HepG2 (cell line): ENCODE measurements around the gene HDHD3. TPM values are rescaled to one million over a fixed set of nuclear protein-coding genes. Genes with fewer than 3 reads are reported as not detected.
A peak's percentile ranks its signal among the peaks of the same experiment; 100 is the strongest.

Source experiments
- ATAC-seq: fragments of 200-7000 bp; cut with Tn5 transposase; 3 replicates; pipeline ENCODE4 v1.9.1; 2020; ENCODE audit warnings: mild to moderate bottlenecking, moderate library complexity
- BruUV-seq: library from RNA; stranded (reverse); fragments of 400-500 nt; replicated peaks from 2 replicates; lab custom pipeline; 2021; lab: Mats Ljungman, UMichigan
- CTCF ChIA-PET: fragments of 300-600 bp; formaldehyde crosslinking; extraction: SDS; loops from one replicate; lab custom pipeline; 2021; ENCODE audit warnings: low total read pairs, inconsistent platforms, low intra/inter-chr PET ratio; lab: Yijun Ruan, JAX
- POLR2A ChIA-PET: fragments of 350-600 bp; sonication (Branson Sonifier 250); formaldehyde crosslinking; loops from one replicate; lab custom pipeline; 2020; ENCODE audit warnings: antibody characterized with exemption, inconsistent platforms; lab: Yijun Ruan, JAX
- DNase-seq: peaks from one replicate; pipeline ENCODE4 v3.0.0-alpha.2; 2015; ENCODE audit warnings: low spot score
- FAIRE-seq: peaks from 3 replicates; lab custom pipeline; 2011; peaks lifted over from hg19 to GRCh38; lab: Jason Lieb, UNC
- H2AFZ ChIP-seq: one replicate; pipeline ENCODE4 v1.6.1; 2011; ENCODE audit warnings: low read length, inconsistent platforms
- H3K27ac ChIP-seq: fragments of 300-600 bp; 3 replicates; pipeline ENCODE4 v1.8.0; 2011; ENCODE audit warnings: mixed run types, mild to moderate bottlenecking, mixed read lengths, low read length, inconsistent platforms; ENCODE audit not compliant: insufficient read depth; ENCODE audit errors: extremely low read length
- H3K27me3 ChIP-seq, 2 experiments: fragments of 200-600 bp in 1 of 2; 2 replicates in 1 of 2; 3 replicates in 1 of 2; pipeline versions ENCODE4 v1.6.0 to v1.8.0; 2011; ENCODE audit warnings: low read length in 2 of 2, mild to moderate bottlenecking in 2 of 2, moderate library complexity in 2 of 2, inconsistent platforms in 1 of 2; ENCODE audit not compliant: insufficient read depth in 2 of 2, control insufficient read depth in 1 of 2
- H3K36me3 ChIP-seq, 2 experiments: fragments of 200-600 bp in 1 of 2; replicated peaks in 1 of 2; 2 replicates in 1 of 2; 3 replicates in 1 of 2; pipeline versions ENCODE4 v1.5.1 to v1.8.0; 2011; ENCODE audit warnings: low read length in 2 of 2, inconsistent platforms in 1 of 2; ENCODE audit not compliant: insufficient read depth in 2 of 2, control insufficient read depth in 1 of 2
- H3K4me1 ChIP-seq: 2 replicates; pipeline ENCODE4 v1.5.1; 2012; ENCODE audit warnings: low read length, inconsistent platforms; ENCODE audit not compliant: insufficient read depth
- H3K4me2 ChIP-seq: 2 replicates; pipeline ENCODE4 v1.6.0; 2011; ENCODE audit warnings: low read depth, low read length, inconsistent platforms
- H3K4me3 ChIP-seq, 3 experiments: fragments of 200-600 bp in 1 of 3; sonication (generic), shearing (Covaris generic) in 1 of 3; replicated peaks in 1 of 3; 2 replicates each; pipeline ENCODE4 v1.5.1; 2011 to 2016; ENCODE audit warnings: low read length in 3 of 3, inconsistent platforms in 2 of 3, low read depth in 2 of 3, mild to moderate bottlenecking in 2 of 3, control low read depth in 1 of 3, mixed read lengths in 1 of 3; ENCODE audit not compliant: insufficient read depth in 1 of 3
- H3K79me2 ChIP-seq: one replicate; pipeline ENCODE4 v1.6.1; 2011; ENCODE audit warnings: low read length, inconsistent platforms; ENCODE audit not compliant: insufficient read depth
- H3K9ac ChIP-seq: 2 replicates; pipeline ENCODE4 v1.6.0; 2011; ENCODE audit warnings: mild to moderate bottlenecking, low read depth, low read length, inconsistent platforms; ENCODE audit not compliant: insufficient read depth
- H3K9me3 ChIP-seq: 2 replicates; pipeline ENCODE4 v1.5.1; 2012; ENCODE audit warnings: mild to moderate bottlenecking, low read length
- H4K20me1 ChIP-seq: 2 replicates; pipeline ENCODE4 v1.6.0; 2011; ENCODE audit warnings: inconsistent platforms, mild to moderate bottlenecking, low read length, moderate library complexity; ENCODE audit not compliant: insufficient read depth
- NFE2L2 ChIP-seq: fragments of 150-350 bp; IDR thresholded peaks from 2 replicates; pipeline ENCODE4 v1.6.1; 2014; ENCODE audit warnings: low read length
- TCF7L2 ChIP-seq: IDR thresholded peaks from 2 replicates; pipeline ENCODE4 v1.6.1; 2011; ENCODE audit warnings: mild to moderate bottlenecking, low read depth, low read length, moderate library complexity
- ZSCAN21 ChIP-seq: sonication (generic); formaldehyde crosslinking; IDR thresholded peaks from 2 replicates; pipeline ENCODE4 v1.8.0; 2022; ENCODE audit warnings: mild to moderate bottlenecking, missing genetic modification reagents, moderate library complexity, borderline replicate concordance
- WGBS: methylation state at CpG from one replicate; pipeline ENCODE4 v1.1.6; 2017; ENCODE audit warnings: low lambda C conversion rate; 5-methylcytosine and 5-hydroxymethylcytosine counted together
- in situ Hi-C: cut with HindIII; loops from 2 replicates; pipeline ENCODE4 v1.10.0; 2017; ENCODE audit warnings: low pct_unique_long_range_greater_than_20kb; ENCODE audit not compliant: extremely low pct_ligation_motif_present
- intact Hi-C: fragments of 100-400 bp; cut with micrococcal nuclease; formaldehyde crosslinking; loops from one replicate; pipeline ENCODE4 v1.10.0; 2022; ENCODE audit not compliant: unreplicated experiment
- polyA plus RNA-seq, 8 experiments: library from polyadenylated mRNA; depleted of rRNA in 3 of 8; stranded (reverse) in 7 of 8; unstranded in 1 of 8; fragments of >200 nt; fragmentation: Illumina TruSeq in 4 of 8; extraction: Trizol in 4 of 8; gene quantifications; 2 replicates each; pipeline versions ENCODE4 v1.2.1 to v1.2.3, GENCODE V29; 2011 to 2016; ENCODE audit warnings: low read depth in 4 of 8, missing spikeins in 1 of 8, mixed read lengths in 1 of 8; ENCODE audit not compliant: insufficient read depth in 1 of 8
- total RNA-seq, 5 experiments: library from RNA; depleted of rRNA; stranded (reverse); fragments of >200 nt; fragmentation: Illumina TruSeq; extraction: Trizol; gene quantifications; 2 replicates each; pipeline ENCODE4 v1.2.3, GENCODE V29; 2016; ENCODE audit warnings: low read depth in 1 of 5
- TF ChIP-seq, protein P1 (sequence below): sonication (generic); formaldehyde crosslinking; conservative IDR thresholded peaks from 2 replicates; pipeline ENCODE4 v1.4.0; 2020; ENCODE audit warnings: mild to moderate bottlenecking, missing genetic modification reagents, moderate library complexity
- TF ChIP-seq, protein P2 (sequence below): sonication (generic); formaldehyde crosslinking; IDR thresholded peaks from 2 replicates; pipeline ENCODE4 v1.9.0; 2021; ENCODE audit warnings: mild to moderate bottlenecking, missing genetic modification reagents

The HDHD3 gene
- total and polyA plus RNA-seq, 2 of the 13 experiments (the other 11 are each of a cell fraction or from before 2014, with no cell fraction given): 23.1 to 38.5 TPM

DNA sequence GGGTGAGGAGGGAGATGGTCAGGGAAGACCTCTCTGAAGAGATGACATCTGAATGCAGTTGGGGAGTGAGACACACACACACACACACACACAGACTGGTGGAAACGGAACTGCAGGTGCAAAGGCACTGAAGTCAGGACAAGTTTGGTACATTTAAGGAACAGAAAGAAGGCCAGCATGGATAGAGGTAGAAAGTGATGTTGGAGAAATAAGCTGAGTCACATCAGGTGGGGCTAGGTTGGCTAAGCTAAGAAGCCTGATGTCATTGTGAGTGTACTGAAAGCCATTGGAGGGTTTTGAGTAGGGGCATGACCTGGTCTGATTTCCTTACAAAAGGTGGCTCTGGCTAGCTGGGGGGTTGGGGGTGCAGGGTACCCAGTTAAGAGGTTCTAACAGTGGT, 24.4 kb downstream of the HDHD3 start:
- H3K36me3 ChIP-seq: no peaks in the 10 kb centered on the region
- POLR2A ChIA-PET: interaction anchor here (0.7 to 1.5 kb wide), 3 partner anchors 12 to 57 kb away, joined by 4 read pairs; partner anchors contain the start of genes C9orf43, POLE3 and WDR31
- in situ Hi-C loops: loop anchor here (5.0 kb wide), 1 partner anchor 50 kb away; the partner anchor contains the start of gene ALAD
- no peaks in the 10 kb centered on the region for H3K9me3 ChIP-seq
- H3K27me3 ChIP-seq: peaks cover 0 to 24% of the 10 kb centered on the region in 2 experiments; a peak in 3 of 5 replicates
- peaks cover 35% of the 10 kb centered on the region for H3K4me1 ChIP-seq
- intact Hi-C loops: no loop called here
- no peak overlapping the region for H3K9ac ChIP-seq
- no TSS peak for BruUV-seq
- no peak for DNase-seq
- no peaks in the 10 kb centered on the region for H3K79me2 ChIP-seq
- H2AFZ ChIP-seq: no peak overlapping the region
- no peak for FAIRE-seq
- H3K4me3 ChIP-seq: no peak overlapping the region
- H3K27ac ChIP-seq: no peak overlapping the region
- ATAC-seq: no peak; the same call in 2 of the 3 replicates
- 4% methylated on average over 1 of the region's 1 CpG for WGBS
- TF ChIP-seq, protein P1, sequence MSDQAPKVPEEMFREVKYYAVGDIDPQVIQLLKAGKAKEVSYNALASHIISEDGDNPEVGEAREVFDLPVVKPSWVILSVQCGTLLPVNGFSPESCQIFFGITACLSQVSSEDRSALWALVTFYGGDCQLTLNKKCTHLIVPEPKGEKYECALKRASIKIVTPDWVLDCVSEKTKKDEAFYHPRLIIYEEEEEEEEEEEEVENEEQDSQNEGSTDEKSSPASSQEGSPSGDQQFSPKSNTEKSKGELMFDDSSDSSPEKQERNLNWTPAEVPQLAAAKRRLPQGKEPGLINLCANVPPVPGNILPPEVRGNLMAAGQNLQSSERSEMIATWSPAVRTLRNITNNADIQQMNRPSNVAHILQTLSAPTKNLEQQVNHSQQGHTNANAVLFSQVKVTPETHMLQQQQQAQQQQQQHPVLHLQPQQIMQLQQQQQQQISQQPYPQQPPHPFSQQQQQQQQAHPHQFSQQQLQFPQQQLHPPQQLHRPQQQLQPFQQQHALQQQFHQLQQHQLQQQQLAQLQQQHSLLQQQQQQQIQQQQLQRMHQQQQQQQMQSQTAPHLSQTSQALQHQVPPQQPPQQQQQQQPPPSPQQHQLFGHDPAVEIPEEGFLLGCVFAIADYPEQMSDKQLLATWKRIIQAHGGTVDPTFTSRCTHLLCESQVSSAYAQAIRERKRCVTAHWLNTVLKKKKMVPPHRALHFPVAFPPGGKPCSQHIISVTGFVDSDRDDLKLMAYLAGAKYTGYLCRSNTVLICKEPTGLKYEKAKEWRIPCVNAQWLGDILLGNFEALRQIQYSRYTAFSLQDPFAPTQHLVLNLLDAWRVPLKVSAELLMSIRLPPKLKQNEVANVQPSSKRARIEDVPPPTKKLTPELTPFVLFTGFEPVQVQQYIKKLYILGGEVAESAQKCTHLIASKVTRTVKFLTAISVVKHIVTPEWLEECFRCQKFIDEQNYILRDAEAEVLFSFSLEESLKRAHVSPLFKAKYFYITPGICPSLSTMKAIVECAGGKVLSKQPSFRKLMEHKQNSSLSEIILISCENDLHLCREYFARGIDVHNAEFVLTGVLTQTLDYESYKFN (CRISPR knock-in tag): 0 out of 2 replicates have a peak, but pooled peaks have one; percentile 7
- TF ChIP-seq NFE2L2: peak; percentile 71; the same call in 1 of the 2 replicates
- TF ChIP-seq, protein P2, sequence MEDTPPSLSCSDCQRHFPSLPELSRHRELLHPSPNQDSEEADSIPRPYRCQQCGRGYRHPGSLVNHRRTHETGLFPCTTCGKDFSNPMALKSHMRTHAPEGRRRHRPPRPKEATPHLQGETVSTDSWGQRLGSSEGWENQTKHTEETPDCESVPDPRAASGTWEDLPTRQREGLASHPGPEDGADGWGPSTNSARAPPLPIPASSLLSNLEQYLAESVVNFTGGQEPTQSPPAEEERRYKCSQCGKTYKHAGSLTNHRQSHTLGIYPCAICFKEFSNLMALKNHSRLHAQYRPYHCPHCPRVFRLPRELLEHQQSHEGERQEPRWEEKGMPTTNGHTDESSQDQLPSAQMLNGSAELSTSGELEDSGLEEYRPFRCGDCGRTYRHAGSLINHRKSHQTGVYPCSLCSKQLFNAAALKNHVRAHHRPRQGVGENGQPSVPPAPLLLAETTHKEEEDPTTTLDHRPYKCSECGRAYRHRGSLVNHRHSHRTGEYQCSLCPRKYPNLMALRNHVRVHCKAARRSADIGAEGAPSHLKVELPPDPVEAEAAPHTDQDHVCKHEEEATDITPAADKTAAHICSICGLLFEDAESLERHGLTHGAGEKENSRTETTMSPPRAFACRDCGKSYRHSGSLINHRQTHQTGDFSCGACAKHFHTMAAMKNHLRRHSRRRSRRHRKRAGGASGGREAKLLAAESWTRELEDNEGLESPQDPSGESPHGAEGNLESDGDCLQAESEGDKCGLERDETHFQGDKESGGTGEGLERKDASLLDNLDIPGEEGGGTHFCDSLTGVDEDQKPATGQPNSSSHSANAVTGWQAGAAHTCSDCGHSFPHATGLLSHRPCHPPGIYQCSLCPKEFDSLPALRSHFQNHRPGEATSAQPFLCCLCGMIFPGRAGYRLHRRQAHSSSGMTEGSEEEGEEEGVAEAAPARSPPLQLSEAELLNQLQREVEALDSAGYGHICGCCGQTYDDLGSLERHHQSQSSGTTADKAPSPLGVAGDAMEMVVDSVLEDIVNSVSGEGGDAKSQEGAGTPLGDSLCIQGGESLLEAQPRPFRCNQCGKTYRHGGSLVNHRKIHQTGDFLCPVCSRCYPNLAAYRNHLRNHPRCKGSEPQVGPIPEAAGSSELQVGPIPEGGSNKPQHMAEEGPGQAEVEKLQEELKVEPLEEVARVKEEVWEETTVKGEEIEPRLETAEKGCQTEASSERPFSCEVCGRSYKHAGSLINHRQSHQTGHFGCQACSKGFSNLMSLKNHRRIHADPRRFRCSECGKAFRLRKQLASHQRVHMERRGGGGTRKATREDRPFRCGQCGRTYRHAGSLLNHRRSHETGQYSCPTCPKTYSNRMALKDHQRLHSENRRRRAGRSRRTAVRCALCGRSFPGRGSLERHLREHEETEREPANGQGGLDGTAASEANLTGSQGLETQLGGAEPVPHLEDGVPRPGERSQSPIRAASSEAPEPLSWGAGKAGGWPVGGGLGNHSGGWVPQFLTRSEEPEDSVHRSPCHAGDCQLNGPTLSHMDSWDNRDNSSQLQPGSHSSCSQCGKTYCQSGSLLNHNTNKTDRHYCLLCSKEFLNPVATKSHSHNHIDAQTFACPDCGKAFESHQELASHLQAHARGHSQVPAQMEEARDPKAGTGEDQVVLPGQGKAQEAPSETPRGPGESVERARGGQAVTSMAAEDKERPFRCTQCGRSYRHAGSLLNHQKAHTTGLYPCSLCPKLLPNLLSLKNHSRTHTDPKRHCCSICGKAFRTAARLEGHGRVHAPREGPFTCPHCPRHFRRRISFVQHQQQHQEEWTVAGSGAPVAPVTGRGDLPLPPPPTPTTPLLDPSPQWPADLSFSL: 0 out of 2 replicates have a peak, but pooled peaks have one; percentile 17
- TF ChIP-seq ZSCAN21 (CRISPR knock-in tag): no peak
- TF ChIP-seq TCF7L2: no peak
- CTCF ChIA-PET: no interaction called here
- H4K20me1 ChIP-seq: no peaks in the 10 kb centered on the region
- peak overlapping the region; percentile 25; the same call in 1 of the 2 replicates for H3K4me2 ChIP-seq
